WTC11 (cell line): Measurements from ENCODE around the gene INTS11. TPM values are rescaled to one million over a fixed set of nuclear protein-coding genes. Genes with fewer than 3 reads are reported as not detected.

Experiments used
- ATAC-seq: fragments of 200-7000 bp; cut with Tn5 transposase; 2 replicates; pipeline ENCODE4 v1.10.0; 2021; ENCODE audit warnings: mild to moderate bottlenecking, moderate library complexity
- CTCF ChIA-PET: fragments of 300-600 bp; sonication (Branson Sonifier 250); formaldehyde crosslinking; loops from one replicate; lab custom pipeline; 2021; ENCODE audit warnings: antibody characterized with exemption; lab: Charles Lee
- POLR2A ChIA-PET: fragments of 350-600 bp; sonication (Branson Sonifier 250); formaldehyde crosslinking; loops from one replicate; lab custom pipeline; 2021; ENCODE audit warnings: antibody characterized with exemption; lab: Charles Lee
- DNase-seq: peaks from one replicate; pipeline ENCODE4 v3.0.0; 2021; ENCODE audit warnings: low spot score
- H3K27ac Mint-ChIP-seq: 2 replicates; pipeline ENCODE4 v1.8.0; 2021; ENCODE audit warnings: mixed read lengths
- H3K27me3 Mint-ChIP-seq: 2 replicates; pipeline ENCODE4 v1.8.0; 2021; ENCODE audit warnings: low read depth, mild to moderate bottlenecking, moderate library complexity, mixed read lengths
- H3K36me3 Mint-ChIP-seq: 2 replicates; pipeline ENCODE4 v1.8.0; 2021; ENCODE audit warnings: mixed read lengths
- H3K4me1 Mint-ChIP-seq: 2 replicates; pipeline ENCODE4 v1.8.0; 2022; ENCODE audit warnings: mixed read lengths
- H3K4me3 Mint-ChIP-seq: 2 replicates; pipeline ENCODE4 v1.8.0; 2021; ENCODE audit warnings: mild to moderate bottlenecking, moderate library complexity, mixed read lengths
- H3K9me3 Mint-ChIP-seq: 2 replicates; pipeline ENCODE4 v1.8.0; 2021; ENCODE audit warnings: mixed read lengths
- ESRRA ChIP-seq: sonication (generic); formaldehyde crosslinking; IDR thresholded peaks from 2 replicates; pipeline ENCODE4 v1.8.1; 2022; ENCODE audit warnings: mild to moderate bottlenecking, missing genetic modification reagents, borderline replicate concordance
- ETV6 ChIP-seq: sonication (generic); formaldehyde crosslinking; IDR thresholded peaks from 2 replicates; pipeline ENCODE4 v1.8.1; 2022; ENCODE audit warnings: mild to moderate bottlenecking, missing genetic modification reagents
- FOXK1 ChIP-seq: sonication (generic); formaldehyde crosslinking; IDR thresholded peaks from 2 replicates; pipeline ENCODE4 v1.8.0; 2022; ENCODE audit warnings: mild to moderate bottlenecking, moderate library complexity, missing genetic modification reagents
- GTF2I ChIP-seq: fragments of 250-450 bp; sonication (Bioruptor Pico); conservative IDR thresholded peaks from 2 replicates; pipeline ENCODE4 v1.4.0; 2021; ENCODE audit warnings: mild to moderate bottlenecking
- NR2C2 ChIP-seq: sonication (generic); formaldehyde crosslinking; IDR thresholded peaks from 2 replicates; pipeline ENCODE4 v1.8.0; 2022; ENCODE audit warnings: mild to moderate bottlenecking, missing genetic modification reagents
- OVOL2 ChIP-seq: fragments of 250-450 bp; sonication (Bioruptor Pico); IDR thresholded peaks from 2 replicates; pipeline ENCODE4 v1.9.0; 2021; ENCODE audit warnings: mild to moderate bottlenecking, borderline replicate concordance
- RELA ChIP-seq: sonication (generic); formaldehyde crosslinking; IDR thresholded peaks from 2 replicates; pipeline ENCODE4 v1.8.1; 2022; ENCODE audit warnings: missing genetic modification reagents, mild to moderate bottlenecking, borderline replicate concordance
- SMAD4 ChIP-seq: sonication (generic); formaldehyde crosslinking; IDR thresholded peaks from 2 replicates; pipeline ENCODE4 v1.8.0; 2022; ENCODE audit warnings: mild to moderate bottlenecking, missing genetic modification reagents
- TEAD1 ChIP-seq: sonication (generic); formaldehyde crosslinking; IDR thresholded peaks from 2 replicates; pipeline ENCODE4 v1.8.0; 2022; ENCODE audit warnings: mild to moderate bottlenecking, missing genetic modification reagents
- ZNF317 ChIP-seq: sonication (generic); formaldehyde crosslinking; IDR thresholded peaks from 2 replicates; pipeline ENCODE4 v1.8.1; 2023; ENCODE audit warnings: low read depth, mild to moderate bottlenecking, moderate library complexity, missing genetic modification reagents, borderline replicate concordance
- total RNA-seq: library from RNA; stranded (reverse); gene quantifications from 3 replicates; pipeline ENCODE4 v1.2.3, GENCODE V29; 2021
- TF ChIP-seq, protein P1 (sequence below): sonication (generic); formaldehyde crosslinking; IDR thresholded peaks from 2 replicates; pipeline ENCODE4 v1.8.1; 2022; ENCODE audit warnings: low read depth, mild to moderate bottlenecking, moderate library complexity, missing genetic modification reagents, borderline replicate concordance
- TF ChIP-seq, protein P2 (sequence below): sonication (generic); formaldehyde crosslinking; IDR thresholded peaks from 2 replicates; pipeline ENCODE4 v1.8.1; 2023; ENCODE audit warnings: mild to moderate bottlenecking, missing genetic modification reagents, moderate library complexity
- TF ChIP-seq, protein P3 (sequence below): sonication (generic); formaldehyde crosslinking; IDR thresholded peaks from 2 replicates; pipeline ENCODE4 v1.8.1; 2023; ENCODE audit warnings: mild to moderate bottlenecking, missing genetic modification reagents, moderate library complexity
- TF ChIP-seq, protein P4 (sequence below): sonication (generic); formaldehyde crosslinking; IDR thresholded peaks from 2 replicates; pipeline ENCODE4 v1.8.0; 2023; ENCODE audit warnings: missing genetic modification reagents
- TF ChIP-seq, protein P5 (sequence below): sonication (generic); formaldehyde crosslinking; IDR thresholded peaks from 2 replicates; pipeline ENCODE4 v1.8.1; 2023; ENCODE audit warnings: mild to moderate bottlenecking, moderate library complexity, missing genetic modification reagents
- TF ChIP-seq, protein P6 (sequence below): fragments of 250-450 bp; sonication (Bioruptor Pico); IDR thresholded peaks from 2 replicates; pipeline ENCODE4 v1.9.0; 2021; ENCODE audit warnings: mild to moderate bottlenecking
- TF ChIP-seq, protein P7 (sequence below): fragments of 250-450 bp; sonication (Bioruptor Pico); IDR thresholded peaks from 2 replicates; pipeline ENCODE4 v1.9.0; 2021; ENCODE audit warnings: moderate library complexity, mild to moderate bottlenecking, inconsistent platforms, borderline replicate concordance
- TF ChIP-seq, protein P8 (sequence below): sonication (generic); formaldehyde crosslinking; IDR thresholded peaks from 2 replicates; pipeline ENCODE4 v1.8.1; 2023; ENCODE audit warnings: mild to moderate bottlenecking, missing genetic modification reagents

Gene INTS11
- total RNA-seq, 1 experiment from 2014 or later, result 170 TPM

DNA sequence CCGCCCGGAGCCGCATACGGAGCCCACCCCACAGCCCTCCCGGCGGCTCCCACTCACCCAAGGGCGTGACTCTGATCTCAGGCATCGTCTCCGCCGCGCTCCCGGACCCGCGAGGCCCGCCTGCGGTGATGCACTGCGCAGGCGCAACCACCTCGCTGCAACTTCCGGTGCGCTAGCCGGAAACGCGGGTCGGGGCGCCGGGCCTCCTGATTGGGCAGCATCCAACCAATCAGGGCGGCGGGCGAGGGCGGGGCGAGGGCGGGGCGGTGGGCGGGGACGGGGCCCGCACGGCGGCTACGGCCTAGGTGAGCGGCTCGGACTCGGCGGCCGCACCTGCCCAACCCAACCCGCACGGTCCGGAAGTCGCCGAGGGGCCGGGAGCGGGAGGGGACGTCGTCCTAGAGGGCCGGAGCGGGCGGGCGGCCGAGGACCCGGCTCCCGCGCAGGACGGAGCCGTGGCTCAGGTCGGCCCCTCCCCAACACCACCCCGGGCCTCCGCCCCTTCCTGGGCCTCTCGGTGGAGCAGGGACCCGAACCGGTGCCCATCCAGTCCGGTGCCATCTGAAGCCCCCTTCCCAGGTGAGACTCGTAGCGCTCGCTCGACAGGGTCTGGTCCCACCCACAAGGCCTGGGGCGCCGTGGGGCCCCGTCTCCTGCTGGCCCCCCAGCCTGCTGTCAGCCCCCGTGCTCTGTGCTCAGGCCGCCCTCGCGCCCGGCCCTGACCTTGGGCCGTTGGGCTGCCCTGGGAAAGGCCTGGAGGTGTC is at the start of gene INTS11, which contains the start of gene CPTP (continued):
- TF ChIP-seq, protein P1, sequence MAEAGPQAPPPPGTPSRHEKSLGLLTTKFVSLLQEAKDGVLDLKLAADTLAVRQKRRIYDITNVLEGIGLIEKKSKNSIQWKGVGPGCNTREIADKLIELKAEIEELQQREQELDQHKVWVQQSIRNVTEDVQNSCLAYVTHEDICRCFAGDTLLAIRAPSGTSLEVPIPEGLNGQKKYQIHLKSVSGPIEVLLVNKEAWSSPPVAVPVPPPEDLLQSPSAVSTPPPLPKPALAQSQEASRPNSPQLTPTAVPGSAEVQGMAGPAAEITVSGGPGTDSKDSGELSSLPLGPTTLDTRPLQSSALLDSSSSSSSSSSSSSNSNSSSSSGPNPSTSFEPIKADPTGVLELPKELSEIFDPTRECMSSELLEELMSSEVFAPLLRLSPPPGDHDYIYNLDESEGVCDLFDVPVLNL, result no peak
- TF ChIP-seq GTF2I, result no peak
- TF ChIP-seq, protein P2, sequence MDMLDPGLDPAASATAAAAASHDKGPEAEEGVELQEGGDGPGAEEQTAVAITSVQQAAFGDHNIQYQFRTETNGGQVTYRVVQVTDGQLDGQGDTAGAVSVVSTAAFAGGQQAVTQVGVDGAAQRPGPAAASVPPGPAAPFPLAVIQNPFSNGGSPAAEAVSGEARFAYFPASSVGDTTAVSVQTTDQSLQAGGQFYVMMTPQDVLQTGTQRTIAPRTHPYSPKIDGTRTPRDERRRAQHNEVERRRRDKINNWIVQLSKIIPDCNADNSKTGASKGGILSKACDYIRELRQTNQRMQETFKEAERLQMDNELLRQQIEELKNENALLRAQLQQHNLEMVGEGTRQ (CRISPR knock-in tag), result no peak
- TF ChIP-seq, protein P3, sequence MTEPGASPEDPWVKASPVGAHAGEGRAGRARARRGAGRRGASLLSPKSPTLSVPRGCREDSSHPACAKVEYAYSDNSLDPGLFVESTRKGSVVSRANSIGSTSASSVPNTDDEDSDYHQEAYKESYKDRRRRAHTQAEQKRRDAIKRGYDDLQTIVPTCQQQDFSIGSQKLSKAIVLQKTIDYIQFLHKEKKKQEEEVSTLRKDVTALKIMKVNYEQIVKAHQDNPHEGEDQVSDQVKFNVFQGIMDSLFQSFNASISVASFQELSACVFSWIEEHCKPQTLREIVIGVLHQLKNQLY (CRISPR knock-in tag), result no peak; the same call in 1 of the 2 replicates
- peak; percentile 69 for TF ChIP-seq FOXK1 (CRISPR knock-in tag)
- TF ChIP-seq, protein P4, sequence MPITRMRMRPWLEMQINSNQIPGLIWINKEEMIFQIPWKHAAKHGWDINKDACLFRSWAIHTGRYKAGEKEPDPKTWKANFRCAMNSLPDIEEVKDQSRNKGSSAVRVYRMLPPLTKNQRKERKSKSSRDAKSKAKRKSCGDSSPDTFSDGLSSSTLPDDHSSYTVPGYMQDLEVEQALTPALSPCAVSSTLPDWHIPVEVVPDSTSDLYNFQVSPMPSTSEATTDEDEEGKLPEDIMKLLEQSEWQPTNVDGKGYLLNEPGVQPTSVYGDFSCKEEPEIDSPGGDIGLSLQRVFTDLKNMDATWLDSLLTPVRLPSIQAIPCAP (CRISPR knock-in tag), result no peak
- TF ChIP-seq SMAD4 (CRISPR knock-in tag), result no peak
- TF ChIP-seq ZNF317 (CRISPR knock-in tag), result 0 out of 2 replicates have a peak, but pooled peaks have one; percentile 25
- TF ChIP-seq RELA (CRISPR knock-in tag), result 0 out of 2 replicates have a peak, but pooled peaks have one; percentile 54
- 0 out of 2 replicates have a peak, but pooled peaks have one; percentile 34 for TF ChIP-seq TEAD1 (CRISPR knock-in tag)
- TF ChIP-seq, all 79 proteins: peak for 14

DNA sequence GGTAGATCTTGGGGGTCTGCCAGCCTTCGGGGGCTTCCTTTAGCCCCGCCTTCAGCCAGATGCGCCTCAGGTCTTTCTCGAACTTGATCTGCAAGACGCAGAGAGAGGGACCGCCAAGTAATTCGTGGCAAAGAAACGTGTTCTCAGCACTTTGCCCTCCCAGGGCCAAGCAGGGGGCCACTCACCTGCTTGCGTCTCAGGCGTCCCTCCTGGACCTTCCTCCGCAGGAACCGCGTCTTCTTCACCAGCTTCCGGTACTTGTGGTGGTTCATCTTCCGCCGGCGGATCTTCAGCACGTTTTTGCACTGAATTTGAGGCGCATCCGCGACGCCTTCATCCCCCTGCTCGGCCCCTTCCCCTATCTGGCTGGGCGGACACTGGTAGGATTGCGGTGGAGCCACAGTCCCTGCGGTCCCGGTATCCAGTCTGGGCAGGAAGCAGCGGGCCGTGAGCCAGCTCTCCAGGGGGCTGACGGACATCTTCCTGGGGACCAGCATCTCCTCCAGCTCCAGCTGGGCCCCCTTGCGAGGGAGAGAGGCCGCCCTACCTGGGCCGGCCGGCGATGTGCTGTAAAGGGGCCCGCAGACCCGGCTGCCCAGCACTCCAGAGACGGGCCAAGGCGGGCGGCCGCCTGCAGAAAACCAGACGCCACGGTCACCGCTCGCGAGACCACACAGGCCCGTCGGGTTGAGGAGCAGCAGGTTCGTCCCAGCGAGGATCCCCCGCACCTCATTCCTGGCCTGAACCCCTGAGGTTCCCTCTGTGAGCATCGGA is 49.5 kb upstream of the INTS11 start:
- TF ChIP-seq, protein P2 (CRISPR knock-in tag), result no peak
- TF ChIP-seq, protein P3 (CRISPR knock-in tag), result no peak
- TF ChIP-seq SMAD4 (CRISPR knock-in tag) (no peak), FOXK1 (CRISPR knock-in tag) (no peak), NR2C2 (CRISPR knock-in tag) (no peak), ESRRA (no peak), OVOL2 (CRISPR knock-in tag) (no peak), ZNF317 (CRISPR knock-in tag) (no peak), ETV6 (no peak)
- TF ChIP-seq, protein P5, sequence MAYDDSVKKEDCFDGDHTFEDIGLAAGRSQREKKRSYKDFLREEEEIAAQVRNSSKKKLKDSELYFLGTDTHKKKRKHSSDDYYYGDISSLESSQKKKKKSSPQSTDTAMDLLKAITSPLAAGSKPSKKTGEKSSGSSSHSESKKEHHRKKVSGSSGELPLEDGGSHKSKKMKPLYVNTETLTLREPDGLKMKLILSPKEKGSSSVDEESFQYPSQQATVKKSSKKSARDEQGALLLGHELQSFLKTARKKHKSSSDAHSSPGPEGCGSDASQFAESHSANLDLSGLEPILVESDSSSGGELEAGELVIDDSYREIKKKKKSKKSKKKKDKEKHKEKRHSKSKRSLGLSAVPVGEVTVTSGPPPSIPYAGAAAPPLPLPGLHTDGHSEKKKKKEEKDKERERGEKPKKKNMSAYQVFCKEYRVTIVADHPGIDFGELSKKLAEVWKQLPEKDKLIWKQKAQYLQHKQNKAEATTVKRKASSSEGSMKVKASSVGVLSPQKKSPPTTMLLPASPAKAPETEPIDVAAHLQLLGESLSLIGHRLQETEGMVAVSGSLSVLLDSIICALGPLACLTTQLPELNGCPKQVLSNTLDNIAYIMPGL, result no peak
- TF ChIP-seq, protein P6, sequence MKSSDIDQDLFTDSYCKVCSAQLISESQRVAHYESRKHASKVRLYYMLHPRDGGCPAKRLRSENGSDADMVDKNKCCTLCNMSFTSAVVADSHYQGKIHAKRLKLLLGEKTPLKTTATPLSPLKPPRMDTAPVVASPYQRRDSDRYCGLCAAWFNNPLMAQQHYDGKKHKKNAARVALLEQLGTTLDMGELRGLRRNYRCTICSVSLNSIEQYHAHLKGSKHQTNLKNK (CRISPR knock-in tag), result no peak
- TF ChIP-seq, protein P7, sequence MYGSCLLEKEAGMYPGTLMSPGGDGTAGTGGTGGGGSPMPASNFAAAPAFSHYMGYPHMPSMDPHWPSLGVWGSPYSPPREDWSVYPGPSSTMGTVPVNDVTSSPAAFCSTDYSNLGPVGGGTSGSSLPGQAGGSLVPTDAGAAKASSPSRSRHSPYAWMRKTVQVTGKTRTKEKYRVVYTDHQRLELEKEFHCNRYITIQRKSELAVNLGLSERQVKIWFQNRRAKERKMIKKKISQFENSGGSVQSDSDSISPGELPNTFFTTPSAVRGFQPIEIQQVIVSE (CRISPR knock-in tag), result no peak
- TF ChIP-seq, protein P8, sequence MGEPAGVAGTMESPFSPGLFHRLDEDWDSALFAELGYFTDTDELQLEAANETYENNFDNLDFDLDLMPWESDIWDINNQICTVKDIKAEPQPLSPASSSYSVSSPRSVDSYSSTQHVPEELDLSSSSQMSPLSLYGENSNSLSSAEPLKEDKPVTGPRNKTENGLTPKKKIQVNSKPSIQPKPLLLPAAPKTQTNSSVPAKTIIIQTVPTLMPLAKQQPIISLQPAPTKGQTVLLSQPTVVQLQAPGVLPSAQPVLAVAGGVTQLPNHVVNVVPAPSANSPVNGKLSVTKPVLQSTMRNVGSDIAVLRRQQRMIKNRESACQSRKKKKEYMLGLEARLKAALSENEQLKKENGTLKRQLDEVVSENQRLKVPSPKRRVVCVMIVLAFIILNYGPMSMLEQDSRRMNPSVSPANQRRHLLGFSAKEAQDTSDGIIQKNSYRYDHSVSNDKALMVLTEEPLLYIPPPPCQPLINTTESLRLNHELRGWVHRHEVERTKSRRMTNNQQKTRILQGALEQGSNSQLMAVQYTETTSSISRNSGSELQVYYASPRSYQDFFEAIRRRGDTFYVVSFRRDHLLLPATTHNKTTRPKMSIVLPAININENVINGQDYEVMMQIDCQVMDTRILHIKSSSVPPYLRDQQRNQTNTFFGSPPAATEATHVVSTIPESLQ (CRISPR knock-in tag), result no peak
- peaks cover 3% of the 10 kb centered on the region; the same call in 1 of the 2 replicates for H3K4me1 Mint-ChIP-seq
- peak overlapping the region; percentile 82 for H3K4me3 Mint-ChIP-seq
- ATAC-seq, result no peak
- CTCF ChIA-PET, result interaction anchor here (0.9 to 1.5 kb wide), 3 partner anchors 25 to 132 kb away, joined by 3 to 5 read pairs (median 3); partner anchors contain the start of gene CCNL2
- no peaks in the 10 kb centered on the region for H3K9me3 Mint-ChIP-seq
- H3K36me3 Mint-ChIP-seq, result peaks cover 8% of the 10 kb centered on the region; the same call in 1 of the 2 replicates
- peaks cover 4% of the 10 kb centered on the region; the same call in 1 of the 2 replicates for H3K27me3 Mint-ChIP-seq
- H3K27ac Mint-ChIP-seq, result no peak overlapping the region; the same call in 1 of the 2 replicates
- DNase-seq, result no peak
- POLR2A ChIA-PET, result interaction anchor here (2.1 kb wide), 1 partner anchor 26 kb away, joined by 12 read pairs; the partner anchor contains the start of gene CCNL2
